Esophagus squamous epithelium (tissue), 4 donors: ENCODE data around the gene KRTAP17-1.
A peak's percentile ranks its signal among the peaks of the same experiment; 100 is the strongest.

ENCODE experiments used
- POLR2A ChIP-seq, 4 donors: fragments of 450-650 bp; IDR thresholded peaks; one replicate each; pipeline ENCODE4 v1.6.1; 2017; ENCODE audit warnings: antibody characterized with exemption in 4 of 4, mild to moderate bottlenecking in 4 of 4, moderate library complexity in 3 of 4
- TF ChIP-seq, protein P1 (sequence below), 6 experiments: fragments of 450-650 bp in 4 of 6; fragments of 200-600 bp in 2 of 6; sonication (generic) in 2 of 6; IDR thresholded peaks; one replicate each; pipeline ENCODE4 v1.5.1; 2016 to 2019; ENCODE audit warnings: antibody characterized with exemption in 6 of 6, mild to moderate bottlenecking in 4 of 6, moderate library complexity in 4 of 6

DNA sequence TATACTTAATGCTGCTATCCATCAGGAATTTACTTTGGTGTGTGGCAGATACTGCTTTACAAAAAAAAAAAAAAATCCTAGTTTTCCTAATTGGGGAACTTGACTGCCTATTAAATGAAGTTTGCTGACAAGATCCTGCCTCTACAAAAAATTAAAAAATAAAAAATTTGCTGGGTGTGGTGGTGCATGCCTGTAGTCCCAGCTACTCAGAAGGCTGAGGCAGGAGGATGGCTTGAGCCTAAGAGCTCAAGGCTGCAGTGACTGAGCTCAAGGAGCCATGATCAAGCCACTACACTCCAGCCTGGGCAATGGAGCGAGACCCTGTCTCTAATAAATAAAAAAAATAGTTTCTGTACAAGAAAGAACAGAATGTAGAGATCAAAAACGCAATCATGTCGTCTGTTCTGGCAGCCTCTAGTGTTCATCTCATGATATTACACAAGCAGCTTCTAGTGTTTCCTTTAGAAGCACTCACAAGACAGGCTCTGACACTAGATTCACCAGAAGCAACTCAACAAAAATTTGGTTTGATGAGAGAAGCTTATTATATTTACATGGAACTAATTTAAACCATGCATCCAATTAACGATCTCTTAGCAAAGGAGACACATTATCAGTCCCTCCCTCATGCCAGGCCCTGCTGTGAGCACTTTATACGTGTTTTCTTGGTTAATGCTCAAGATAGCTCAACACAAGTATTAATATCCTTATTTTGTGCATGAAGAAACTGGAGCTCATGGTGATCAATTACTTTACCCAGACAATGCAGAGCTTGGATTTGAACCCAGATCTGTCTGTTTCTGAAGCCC lies 6.8 kb upstream of the KRTAP17-1 start:
- TF ChIP-seq, protein P1, sequence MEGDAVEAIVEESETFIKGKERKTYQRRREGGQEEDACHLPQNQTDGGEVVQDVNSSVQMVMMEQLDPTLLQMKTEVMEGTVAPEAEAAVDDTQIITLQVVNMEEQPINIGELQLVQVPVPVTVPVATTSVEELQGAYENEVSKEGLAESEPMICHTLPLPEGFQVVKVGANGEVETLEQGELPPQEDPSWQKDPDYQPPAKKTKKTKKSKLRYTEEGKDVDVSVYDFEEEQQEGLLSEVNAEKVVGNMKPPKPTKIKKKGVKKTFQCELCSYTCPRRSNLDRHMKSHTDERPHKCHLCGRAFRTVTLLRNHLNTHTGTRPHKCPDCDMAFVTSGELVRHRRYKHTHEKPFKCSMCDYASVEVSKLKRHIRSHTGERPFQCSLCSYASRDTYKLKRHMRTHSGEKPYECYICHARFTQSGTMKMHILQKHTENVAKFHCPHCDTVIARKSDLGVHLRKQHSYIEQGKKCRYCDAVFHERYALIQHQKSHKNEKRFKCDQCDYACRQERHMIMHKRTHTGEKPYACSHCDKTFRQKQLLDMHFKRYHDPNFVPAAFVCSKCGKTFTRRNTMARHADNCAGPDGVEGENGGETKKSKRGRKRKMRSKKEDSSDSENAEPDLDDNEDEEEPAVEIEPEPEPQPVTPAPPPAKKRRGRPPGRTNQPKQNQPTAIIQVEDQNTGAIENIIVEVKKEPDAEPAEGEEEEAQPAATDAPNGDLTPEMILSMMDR (IDR thresholded peaks at IDR 0.05): peak in 5 of 6 experiments; percentile 76 to 91 (median 86)
- TF ChIP-seq POLR2A (IDR thresholded peaks at IDR 0.05): no peak
